Large intestine (tissue), 3 donors: Measurements from ENCODE around the gene SLC6A5. TPM values are rescaled to one million over a fixed set of nuclear protein-coding genes. Genes with fewer than 3 reads are reported as not detected.

Experiments
- DNase-seq, 2 donors: peaks; one replicate each; pipeline versions ENCODE4 v3.0.0 to v3.0.0-alpha.2; 2013
- H3K27ac ChIP-seq: one replicate; pipeline ENCODE4 v1.5.1; 2013; ENCODE audit warnings: low read length
- H3K27me3 ChIP-seq: 2 replicates; pipeline ENCODE4 v1.6.1; 2013; ENCODE audit warnings: low read length; ENCODE audit not compliant: control insufficient read depth, insufficient read depth
- H3K36me3 ChIP-seq: 2 replicates; pipeline ENCODE4 v1.6.1; 2013; ENCODE audit warnings: low read length; ENCODE audit not compliant: control insufficient read depth, insufficient read depth
- H3K4me1 ChIP-seq: one replicate; pipeline ENCODE4 v1.6.1; 2013; ENCODE audit warnings: low read length; ENCODE audit not compliant: control insufficient read depth, insufficient read depth
- H3K4me3 ChIP-seq: one replicate; pipeline ENCODE4 v1.5.1; 2013; ENCODE audit warnings: low read length
- H3K9me3 ChIP-seq: one replicate; pipeline ENCODE4 v1.6.1; 2013; ENCODE audit warnings: mild to moderate bottlenecking, low read depth, low read length, moderate library complexity; ENCODE audit not compliant: control insufficient read depth
- WGBS: methylation state at CpG from one replicate; pipeline ENCODE4 v1.1.5; 2013; ENCODE audit warnings: low lambda C conversion rate; ENCODE audit not compliant: insufficient coverage; 5-methylcytosine and 5-hydroxymethylcytosine counted together
- polyA plus RNA-seq: library from polyadenylated mRNA; unstranded; fragments of 120-200 nt; gene quantifications from one replicate; pipeline ENCODE4 v1.2.1, GENCODE V29; 2013

SLC6A5 gene
- polyA plus RNA-seq, 1 donor: 0.01 TPM

DNA sequence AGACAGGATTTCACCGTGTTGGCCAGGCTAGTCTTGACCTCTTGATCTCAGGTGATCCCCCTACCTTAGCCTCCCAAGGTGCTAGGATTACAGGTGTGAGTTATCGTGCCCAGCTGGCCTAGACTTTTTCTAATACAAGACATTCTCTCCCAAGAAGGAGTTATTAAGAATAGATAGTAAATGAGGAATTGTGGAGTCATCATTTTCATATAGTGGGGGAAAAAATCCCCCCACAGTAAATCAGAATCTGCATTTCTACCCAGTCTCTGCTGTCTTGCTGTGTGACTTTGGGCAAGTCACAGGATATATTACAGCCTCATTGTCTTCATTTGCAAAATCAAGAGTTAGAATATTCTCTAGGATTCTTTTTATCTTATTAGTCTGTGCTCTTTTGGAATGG lies 21.6 kb downstream of the SLC6A5 start:
- Histone ChIP-seq H3K9me3 (no peaks in the 10 kb centered on the region), H3K4me3 (no peak overlapping the region), H3K27ac (no peak overlapping the region), H3K27me3 (peaks cover 21% of the 10 kb centered on the region), H3K4me1 (no peaks in the 10 kb centered on the region), H3K36me3 (no peaks in the 10 kb centered on the region)
- no CpG with 5 or more reads among the region's 2 CpGs for WGBS
- DNase-seq: no peak

- Histone ChIP-seq H3K36me3 (no peaks in the 10 kb centered on the region), H3K4me3 (no peak overlapping the region), H3K9me3 (no peaks in the 10 kb centered on the region), H3K4me1 (no peaks in the 10 kb centered on the region), H3K27ac (no peak overlapping the region), H3K27me3 (peaks cover 16% of the 10 kb centered on the region)
- DNase-seq: no peak
- WGBS: no CpG with 5 or more reads among the region's 6 CpGs
These were observed 22.3 kb downstream of the SLC6A5 start for GRCh38 chr11:20621679-20622078.

- Histone ChIP-seq H3K4me3 (no peak overlapping the region), H3K27ac (no peak overlapping the region), H3K9me3 (no peaks in the 10 kb centered on the region), H3K4me1 (no peaks in the 10 kb centered on the region), H3K36me3 (no peaks in the 10 kb centered on the region), H3K27me3 (peaks cover 14% of the 10 kb centered on the region)
- no CpG with 5 or more reads among the region's 4 CpGs for WGBS
- DNase-seq: no peak
These were observed 23.8 kb downstream of the SLC6A5 start for GRCh38 chr11:20623252-20623651.

DNA sequence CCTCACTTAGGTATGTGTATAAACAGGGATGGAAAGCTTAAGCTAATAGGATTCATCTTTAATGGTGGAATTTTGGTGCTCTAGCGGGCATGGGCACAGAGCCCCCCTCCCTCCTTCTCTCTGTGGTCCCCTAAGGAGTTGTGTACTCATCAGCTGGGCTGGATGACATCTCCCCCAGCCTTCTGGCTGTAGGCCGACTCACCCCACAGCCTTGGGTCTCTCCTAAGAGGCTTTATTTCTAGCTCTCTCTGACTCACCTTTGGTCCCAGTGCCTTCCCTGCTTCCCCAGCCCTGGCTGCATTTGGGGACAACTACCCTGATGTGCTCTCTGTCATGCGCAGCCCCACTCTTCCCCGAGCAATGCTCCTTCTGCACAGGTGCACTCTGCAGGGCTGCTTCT lies 26.9 kb downstream of the SLC6A5 start:
- Histone ChIP-seq H3K27ac (no peak overlapping the region), H3K4me1 (no peaks in the 10 kb centered on the region), H3K36me3 (no peaks in the 10 kb centered on the region), H3K27me3 (peaks cover 14% of the 10 kb centered on the region), H3K9me3 (no peaks in the 10 kb centered on the region), H3K4me3 (no peak overlapping the region)
- DNase-seq: no peak
- WGBS: no CpG with 5 or more reads among the region's 4 CpGs

- H3K36me3 ChIP-seq: no peaks in the 10 kb centered on the region
- no CpG with 5 or more reads among the region's 3 CpGs for WGBS
- H3K4me1 ChIP-seq: no peaks in the 10 kb centered on the region
- DNase-seq: no peak
- no peak overlapping the region for H3K4me3 ChIP-seq
- H3K9me3 ChIP-seq: no peaks in the 10 kb centered on the region
- H3K27ac ChIP-seq: no peak overlapping the region
- peaks cover 10% of the 10 kb centered on the region for H3K27me3 ChIP-seq
These were observed 27.6 kb downstream of the SLC6A5 start for GRCh38 chr11:20627026-20627425.

GRCh38 chr11:20627701-20628100 lies 28.3 kb downstream of the SLC6A5 start:
- DNase-seq: no peak
- no peaks in the 10 kb centered on the region for H3K36me3 ChIP-seq
- H3K27ac ChIP-seq: no peak overlapping the region
- no CpG with 5 or more reads among the region's 3 CpGs for WGBS
- H3K9me3 ChIP-seq: no peaks in the 10 kb centered on the region
- no peaks in the 10 kb centered on the region for H3K4me1 ChIP-seq
- H3K27me3 ChIP-seq: peaks cover 7% of the 10 kb centered on the region
- no peak overlapping the region for H3K4me3 ChIP-seq

DNA sequence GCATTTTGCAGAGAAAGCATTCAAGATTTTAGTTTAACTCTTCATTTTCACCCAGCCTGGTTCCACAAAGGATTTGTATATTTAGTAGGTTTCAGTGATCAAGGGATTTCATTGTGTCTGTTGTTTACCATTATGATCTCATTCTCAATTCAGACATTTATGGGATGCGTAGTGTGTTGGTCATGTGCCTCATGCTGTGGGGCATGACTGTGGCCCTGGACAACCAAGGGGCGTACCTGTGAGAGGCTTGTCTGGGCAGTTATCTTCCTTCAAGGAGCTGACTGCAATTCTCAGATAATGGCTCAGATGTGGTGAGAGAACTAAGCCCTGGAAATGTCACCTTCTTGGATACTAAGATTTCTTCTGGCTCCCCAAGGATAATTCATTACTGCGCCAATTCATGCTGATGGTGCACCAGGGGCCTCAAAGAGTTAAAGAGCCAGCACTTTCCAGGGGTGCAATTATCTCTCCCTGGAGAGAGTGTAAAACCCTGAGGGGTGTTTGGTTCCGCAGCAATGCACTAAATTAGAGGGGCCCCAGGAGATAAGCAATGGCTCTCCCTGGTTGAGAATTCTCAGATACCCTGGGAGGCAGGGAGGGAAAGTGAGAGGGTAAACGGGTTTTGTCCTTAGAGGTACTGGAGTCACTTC lies 32.2 kb downstream of the SLC6A5 start:
- H3K27me3 ChIP-seq: peaks cover 3% of the 10 kb centered on the region
- no peaks in the 10 kb centered on the region for H3K36me3 ChIP-seq
- no peak overlapping the region for H3K4me3 ChIP-seq
- H3K4me1 ChIP-seq: no peaks in the 10 kb centered on the region
- no peaks in the 10 kb centered on the region for H3K9me3 ChIP-seq
- H3K27ac ChIP-seq: no peak overlapping the region
- WGBS: no CpG with 5 or more reads among the region's 5 CpGs
- DNase-seq: no peak

DNA sequence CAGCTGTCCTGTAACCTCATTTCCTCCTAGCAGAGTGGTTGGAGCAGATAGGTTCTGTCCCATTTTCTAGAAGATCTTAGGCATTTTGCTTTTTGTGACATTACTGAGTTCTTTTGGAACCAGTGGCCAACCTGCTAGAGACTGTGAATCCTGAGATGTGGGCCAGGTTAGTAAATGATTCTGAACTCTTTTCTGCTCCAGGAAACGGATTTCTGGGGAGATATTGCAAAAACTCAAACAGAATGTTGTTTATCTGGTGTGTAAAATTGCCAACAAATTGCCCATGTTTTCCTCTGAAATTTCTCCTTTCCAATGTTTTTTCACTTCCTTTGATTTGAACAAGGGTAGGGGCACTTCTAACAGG lies 32.7 kb downstream of the SLC6A5 start:
- no peaks in the 10 kb centered on the region for H3K9me3 ChIP-seq
- no peak for DNase-seq
- H3K27me3 ChIP-seq: peaks cover 3% of the 10 kb centered on the region
- no peaks in the 10 kb centered on the region for H3K36me3 ChIP-seq
- H3K4me1 ChIP-seq: no peaks in the 10 kb centered on the region
- no CpG with 5 or more reads among the region's 1 CpG for WGBS
- H3K27ac ChIP-seq: no peak overlapping the region
- H3K4me3 ChIP-seq: no peak overlapping the region

DNA sequence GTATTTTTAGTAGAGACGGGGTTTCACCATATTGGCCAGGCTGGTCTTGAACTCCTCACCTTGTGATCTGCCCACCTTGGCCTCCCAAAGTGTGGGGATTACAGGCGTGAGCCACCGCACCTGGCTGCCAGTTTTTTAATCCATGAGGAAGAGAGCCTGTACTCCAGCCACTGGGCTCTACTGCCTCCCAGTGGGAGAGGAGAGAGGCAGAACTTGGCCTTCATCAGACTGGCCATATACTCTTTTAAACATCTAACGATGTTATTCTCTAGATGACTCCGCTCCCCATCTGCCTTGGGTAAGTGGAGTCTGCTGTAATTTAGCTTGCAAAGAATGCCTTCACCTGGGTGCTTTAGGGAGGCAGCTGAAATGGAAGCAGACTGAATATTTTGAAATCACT lies 34.6 kb downstream of the SLC6A5 start:
- H3K27ac ChIP-seq: no peak overlapping the region
- no peaks in the 10 kb centered on the region for H3K9me3 ChIP-seq
- no peak overlapping the region for H3K4me3 ChIP-seq
- H3K4me1 ChIP-seq: no peaks in the 10 kb centered on the region
- WGBS: no CpG with 5 or more reads among the region's 5 CpGs
- no peak for DNase-seq
- H3K27me3 ChIP-seq: peaks cover 6% of the 10 kb centered on the region
- no peaks in the 10 kb centered on the region for H3K36me3 ChIP-seq

- H3K36me3 ChIP-seq: no peaks in the 10 kb centered on the region
- DNase-seq: no peak
These were observed 35.4 kb downstream of the SLC6A5 start for GRCh38 chr11:20634781-20635180.

DNA sequence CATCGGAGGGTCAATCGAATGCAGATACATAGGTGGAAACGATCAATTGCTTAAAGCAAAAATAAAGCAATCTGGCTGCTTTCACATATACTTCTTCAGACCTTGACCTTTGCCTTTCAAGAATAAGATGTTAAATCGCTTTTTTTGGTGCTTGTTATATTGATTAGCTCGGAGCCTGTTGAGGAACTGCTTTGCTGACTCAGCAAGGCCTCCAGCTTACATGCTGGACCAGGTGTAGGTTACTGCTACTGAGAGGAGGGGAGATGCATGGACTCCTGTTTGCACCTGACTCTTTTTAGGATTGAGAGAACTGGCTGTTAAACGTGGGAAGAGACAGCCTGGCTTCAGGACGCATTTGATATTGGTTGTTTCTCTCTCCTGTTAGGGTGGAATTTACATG lies 38.7 kb downstream of the SLC6A5 start:
- WGBS: 60% methylated on average over 3 of the region's 7 CpGs
- no peak for DNase-seq
- H3K27ac ChIP-seq: no peak overlapping the region
- no peak overlapping the region for H3K4me3 ChIP-seq
- no peaks in the 10 kb centered on the region for H3K36me3 ChIP-seq
- H3K27me3 ChIP-seq: peaks cover 11% of the 10 kb centered on the region
- H3K4me1 ChIP-seq: no peaks in the 10 kb centered on the region
- no peaks in the 10 kb centered on the region for H3K9me3 ChIP-seq

More at GRCh38 chr11:20634781-20635180, 35.4 kb downstream of the SLC6A5 start:
- Histone ChIP-seq H3K4me3 (no peak overlapping the region), H3K9me3 (no peaks in the 10 kb centered on the region), H3K27me3 (peaks cover 6% of the 10 kb centered on the region), H3K4me1 (no peaks in the 10 kb centered on the region), H3K27ac (no peak overlapping the region)
- WGBS: no CpG with 5 or more reads among the region's 7 CpGs
